GM18868 (cell line): Measurements from ENCODE around the gene HSPA12A.

ENCODE experiments used
- ATAC-seq: cut with Tn5 transposase; IDR thresholded peaks from one replicate; pipeline ENCODE4 v1.9.1; 2021; ENCODE audit warnings: mild to moderate bottlenecking, moderate library complexity; ENCODE audit not compliant: unreplicated experiment

The HSPA12A gene

DNA sequence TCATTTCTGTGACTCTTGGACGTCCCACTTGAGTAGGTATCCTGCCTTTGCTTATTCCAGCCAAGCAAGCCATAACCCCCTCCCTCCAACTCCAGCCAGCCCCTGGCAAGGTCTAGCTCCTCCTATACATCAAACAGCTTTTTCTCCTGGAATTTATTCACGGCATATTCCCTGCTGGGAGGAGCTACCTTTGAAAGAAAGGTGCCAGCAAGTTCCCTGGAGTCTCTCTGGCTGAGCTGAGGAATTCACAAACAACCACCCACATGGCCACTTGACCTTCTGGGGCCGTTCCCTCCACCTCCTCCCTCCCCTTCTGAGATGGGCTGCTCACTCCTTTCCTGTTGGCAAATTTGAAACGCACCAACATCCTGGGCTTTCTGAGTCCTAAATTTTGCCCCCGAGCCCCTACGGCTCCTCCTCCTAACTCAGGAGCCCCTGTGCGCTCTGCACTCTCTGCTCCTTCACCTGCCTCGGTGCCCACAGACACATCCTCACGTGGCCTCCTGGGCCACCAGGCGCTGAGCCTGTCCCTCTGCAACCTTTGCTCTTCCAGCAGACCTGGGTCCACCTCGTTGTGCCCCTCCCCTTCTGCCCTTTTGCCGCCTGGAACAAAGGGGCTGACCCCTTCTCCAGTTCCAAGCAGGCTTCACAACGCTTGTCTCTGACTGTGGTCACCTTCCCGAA lies 48.0 kb downstream of the HSPA12A start:
- no peak for ATAC-seq

DNA sequence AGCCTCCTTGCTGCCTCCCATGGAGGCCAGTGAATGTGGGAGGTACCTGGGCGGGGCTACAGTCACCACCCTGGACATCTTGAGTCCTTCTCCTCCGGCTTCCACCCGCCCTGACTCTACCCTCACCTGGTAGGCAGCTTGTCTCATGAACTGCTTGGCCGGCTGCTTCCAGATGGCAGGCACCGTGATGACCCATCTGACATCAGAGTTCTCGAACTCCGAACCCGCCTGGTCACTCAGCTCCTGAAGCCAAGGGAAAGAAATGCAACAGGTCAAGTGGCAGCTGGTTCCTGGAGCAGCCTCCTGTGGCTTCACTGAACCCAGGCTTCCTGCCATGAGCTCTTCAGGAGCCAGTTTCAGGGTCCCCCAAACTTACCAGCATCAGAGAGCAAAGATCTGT lies 50.1 kb downstream of the HSPA12A start:
- ATAC-seq = no peak

DNA sequence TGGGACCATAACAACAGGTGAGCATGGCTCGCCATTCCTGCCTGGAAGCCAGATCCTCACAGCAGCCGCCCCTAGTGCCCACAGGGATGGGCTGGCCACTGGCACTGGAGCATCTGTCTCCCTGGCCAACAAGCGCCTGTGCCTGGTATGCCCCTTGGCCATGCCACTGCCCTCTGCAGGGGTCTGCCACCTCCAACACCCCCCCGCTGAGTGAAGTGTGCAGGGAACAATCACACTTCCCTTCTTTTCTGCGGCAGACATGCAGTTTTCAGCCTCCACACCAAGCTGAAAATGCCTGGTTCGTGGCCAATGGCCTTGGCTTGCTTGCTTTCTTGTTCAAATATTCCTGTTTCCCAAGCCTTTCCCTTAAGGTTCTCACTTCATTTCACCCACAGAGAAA lies 50.7 kb downstream of the HSPA12A start:
- ATAC-seq = no peak

DNA sequence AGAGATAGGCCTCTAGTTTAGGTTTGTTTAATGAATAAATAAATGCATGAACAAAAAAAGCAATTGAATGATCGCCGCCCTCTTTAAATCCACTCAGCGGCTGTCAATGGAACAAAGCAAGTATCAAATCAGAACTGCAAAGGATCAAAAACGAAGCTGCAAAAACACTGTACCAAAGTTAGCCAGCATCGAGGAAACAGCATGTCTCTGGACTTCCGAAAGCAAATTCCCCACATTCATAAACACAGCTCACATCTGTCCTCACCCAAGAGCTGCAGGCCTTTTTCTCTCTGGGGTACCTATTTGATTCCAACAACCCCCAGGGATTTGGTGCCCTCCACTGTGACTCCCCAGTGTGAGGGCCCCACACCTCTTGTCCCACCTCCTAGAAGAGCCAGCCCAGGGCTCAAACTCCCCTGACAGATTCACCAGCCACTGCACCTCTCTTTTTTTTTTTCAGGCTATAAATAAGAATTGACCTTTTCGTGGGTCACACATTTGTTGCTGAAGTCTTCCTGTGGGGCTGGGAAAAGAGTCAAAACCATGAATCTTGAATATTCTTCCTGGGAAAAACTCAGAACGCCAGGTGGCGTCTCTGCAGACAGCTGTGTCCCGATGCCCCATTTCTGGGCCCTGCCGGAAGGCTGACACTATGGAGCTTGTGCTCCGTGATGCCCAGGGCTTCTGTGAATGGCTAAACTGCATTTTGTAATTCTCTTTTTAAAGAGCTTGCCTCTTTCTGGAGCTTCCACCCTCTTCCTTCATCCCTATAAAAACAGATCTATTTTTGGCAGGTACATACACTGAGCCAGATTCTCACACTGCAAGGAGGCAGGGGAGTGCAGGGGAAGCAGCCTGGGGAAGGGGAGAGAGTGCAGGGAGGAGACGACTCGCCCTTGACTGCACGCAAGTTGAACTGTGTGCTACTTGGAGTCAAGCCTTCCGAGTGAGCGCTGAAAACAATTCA lies 51.7 kb downstream of the HSPA12A start:
- no peak for ATAC-seq

DNA sequence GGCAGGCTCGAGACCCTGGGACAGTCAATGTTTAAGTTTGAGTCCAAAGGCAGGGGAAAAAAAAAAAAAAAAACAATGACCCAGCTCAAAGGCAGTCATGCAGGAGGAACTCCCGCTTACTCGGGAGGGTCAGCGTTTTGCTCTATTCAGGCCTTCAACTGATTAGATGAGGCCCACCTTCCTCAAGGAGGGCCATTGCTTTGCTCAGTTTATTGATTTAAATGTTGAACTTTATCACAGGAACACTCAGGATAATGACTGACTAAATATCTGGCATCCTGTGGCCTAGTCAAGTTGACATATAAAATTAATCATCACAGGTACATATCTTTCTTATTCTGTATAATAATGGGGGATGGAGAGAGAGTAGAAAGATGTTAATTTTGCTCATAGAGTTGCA lies 52.6 kb downstream of the HSPA12A start:
- no peak for ATAC-seq

DNA sequence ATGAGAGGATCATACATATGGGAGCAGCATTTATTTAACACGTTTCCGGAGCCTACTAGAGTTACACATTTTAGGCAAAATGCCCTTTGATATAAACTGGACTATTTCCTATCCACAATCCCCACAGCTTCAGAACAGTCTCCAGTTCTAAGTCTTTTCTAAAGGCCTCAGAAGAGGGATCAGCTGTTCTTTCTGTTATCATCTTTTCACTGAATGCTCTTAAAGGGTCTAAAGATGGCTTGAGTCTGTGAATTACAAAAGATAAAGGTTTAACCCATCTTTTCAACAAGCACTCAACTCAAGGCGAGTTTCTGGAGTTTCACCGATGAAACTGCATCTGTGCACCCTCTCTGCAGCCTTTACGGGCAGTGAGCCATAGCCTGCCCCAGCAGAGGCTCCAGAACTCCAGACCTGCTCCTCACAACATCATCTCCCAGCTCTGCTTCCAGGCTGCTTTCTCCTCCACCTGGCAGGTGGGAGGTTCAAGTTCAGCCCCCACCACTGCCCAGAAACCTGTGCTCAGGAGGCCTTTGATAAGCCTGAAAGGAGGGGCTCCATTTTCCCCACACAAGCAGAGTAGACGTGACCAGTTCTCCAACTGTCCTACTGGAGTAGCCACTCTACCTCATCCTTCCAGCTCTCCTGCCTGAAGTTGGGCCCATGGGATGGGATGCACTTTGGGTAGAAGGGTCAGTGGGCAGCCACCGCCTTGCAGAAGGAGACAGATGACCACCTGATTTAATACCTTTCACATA lies 53.4 kb downstream of the HSPA12A start:
- no peak for ATAC-seq

DNA sequence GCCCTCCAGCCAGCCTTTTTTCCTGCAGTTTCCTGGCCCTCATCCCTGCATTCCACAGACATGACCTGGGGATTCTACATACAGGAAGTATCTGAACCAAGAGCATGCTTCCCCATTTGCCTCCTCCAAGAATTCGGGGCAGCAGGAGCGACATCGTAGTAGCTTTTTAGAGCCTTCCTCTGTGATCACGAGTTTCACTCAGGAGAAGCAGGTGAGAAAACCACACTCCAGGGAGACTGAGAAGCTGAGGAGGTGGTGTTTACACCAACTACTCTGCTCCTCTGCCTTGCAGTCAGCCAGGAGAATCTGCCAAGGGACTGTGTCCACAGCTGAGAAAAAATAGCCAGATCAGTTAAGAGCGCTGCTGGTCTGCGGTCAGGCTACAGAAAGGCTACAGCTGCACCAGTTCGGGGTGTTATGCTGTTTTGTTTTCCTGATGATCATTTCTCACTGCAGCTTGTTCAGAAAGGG lies 54.1 kb downstream of the HSPA12A start:
- ATAC-seq = no peak

DNA sequence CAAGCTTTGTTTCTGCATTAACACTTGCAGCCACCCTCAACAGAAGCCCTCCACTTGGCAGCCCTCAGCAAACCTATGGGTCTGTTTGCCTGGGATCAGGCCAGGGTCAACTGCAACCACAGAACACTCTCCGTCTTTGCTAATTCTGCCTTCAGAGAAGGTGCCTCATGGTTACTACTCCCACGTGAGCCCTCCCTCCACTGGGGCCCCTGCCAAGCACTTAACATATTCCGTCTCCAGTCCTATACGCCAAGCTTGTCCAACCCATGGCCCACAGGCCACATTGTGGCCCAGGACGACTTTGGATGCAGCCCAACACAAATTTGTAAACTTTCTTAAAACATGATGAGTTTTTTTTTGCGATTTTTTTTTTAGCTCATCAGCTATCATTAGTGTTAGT lies 54.7 kb downstream of the HSPA12A start:
- no peak for ATAC-seq

DNA sequence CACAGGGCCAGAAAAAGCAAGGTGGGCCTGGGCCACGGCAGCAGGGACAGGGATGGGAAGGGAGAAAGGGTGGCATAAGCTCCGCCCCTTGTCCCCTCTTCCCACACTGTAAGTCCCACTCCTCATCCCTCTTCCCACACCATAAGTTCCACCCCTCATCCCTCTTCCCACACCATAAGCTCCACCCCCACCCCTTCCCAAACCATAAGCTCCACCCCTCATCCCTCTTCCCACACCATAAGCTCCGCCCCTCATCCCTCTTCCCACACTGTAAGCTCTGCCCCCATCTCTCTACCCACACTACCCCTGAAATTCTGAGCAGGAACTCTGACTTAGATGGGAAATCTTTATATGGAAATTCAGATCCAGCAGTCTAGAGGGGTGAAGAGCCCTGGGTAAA lies 55.7 kb downstream of the HSPA12A start:
- ATAC-seq = no peak

DNA sequence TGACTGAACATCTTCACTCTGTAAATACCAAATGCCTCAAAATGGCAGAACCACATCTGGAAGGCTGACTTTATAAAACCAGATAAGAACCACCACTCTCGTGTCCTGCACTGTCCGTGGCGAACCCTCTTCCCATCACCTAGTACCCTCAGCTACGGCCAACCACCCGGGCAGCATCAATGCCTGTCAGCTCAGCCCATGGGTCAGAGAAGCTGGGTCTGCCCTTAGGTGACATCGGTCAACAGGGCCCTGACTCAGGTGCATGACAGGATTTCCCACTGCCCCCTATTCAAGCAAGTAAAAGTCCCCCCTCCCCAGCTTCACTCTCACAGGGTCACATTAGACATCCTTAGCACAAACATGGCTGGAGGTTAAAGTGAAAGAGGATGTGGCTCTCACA lies 56.6 kb downstream of the HSPA12A start:
- no peak for ATAC-seq

DNA sequence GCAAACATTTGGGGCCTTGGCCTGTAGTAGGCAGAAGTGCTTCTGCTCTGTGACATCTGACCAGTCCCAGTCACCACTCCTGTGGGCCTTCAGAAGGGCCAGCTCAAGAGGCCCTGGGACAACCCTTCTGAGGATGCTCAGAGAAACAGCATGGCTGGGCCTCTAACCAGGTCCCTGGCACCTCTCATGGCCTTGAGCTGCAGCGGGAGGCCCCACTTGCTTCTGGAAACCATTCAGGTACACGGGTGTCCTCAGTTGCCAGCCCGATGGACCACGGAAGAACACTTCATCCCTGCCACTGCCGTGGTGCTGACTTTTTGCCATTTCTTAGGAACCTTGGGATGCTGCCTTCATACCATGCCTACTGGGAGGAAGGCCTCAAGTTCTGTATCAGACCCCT lies 57.6 kb downstream of the HSPA12A start:
- no peak for ATAC-seq

DNA sequence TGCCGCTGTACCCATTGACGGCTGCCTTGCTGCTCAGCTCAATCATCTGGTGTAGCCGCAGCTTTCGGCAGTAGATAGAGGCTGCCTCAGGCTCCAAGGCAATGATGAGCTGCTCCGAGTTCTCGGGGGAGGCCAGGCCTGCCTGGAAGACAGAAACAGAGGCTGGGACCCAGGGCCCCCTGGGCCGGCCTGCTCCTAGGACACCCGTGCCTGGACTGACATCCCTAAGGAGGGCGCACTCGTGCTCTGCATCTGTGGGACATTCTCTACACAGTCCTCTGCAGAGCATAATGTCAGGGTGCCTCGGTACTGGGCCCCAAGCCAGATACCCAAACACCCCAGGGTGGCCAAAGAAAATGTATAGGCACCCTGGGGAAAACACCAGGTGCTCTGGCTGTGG lies 58.5 kb downstream of the HSPA12A start:
- ATAC-seq = no peak

DNA sequence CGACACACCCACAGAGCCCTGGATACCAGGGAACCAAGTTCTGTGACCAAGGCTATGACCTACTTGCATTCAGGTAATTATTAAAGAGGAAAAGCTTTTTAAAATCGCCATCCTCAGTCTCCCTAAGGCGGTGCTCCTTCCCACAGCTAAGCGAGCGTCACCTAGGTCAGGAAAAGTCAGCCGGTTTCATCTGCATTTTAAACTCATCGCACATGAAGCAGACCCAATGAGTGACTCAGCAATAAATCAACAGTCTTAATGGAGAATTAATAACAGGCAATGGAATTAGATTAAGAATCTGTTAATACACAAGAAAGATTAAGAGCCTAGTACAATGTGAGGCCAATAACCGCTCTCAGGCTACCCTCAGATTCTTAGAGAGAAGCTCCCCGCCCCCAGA lies 59.2 kb downstream of the HSPA12A start:
- no peak for ATAC-seq

DNA sequence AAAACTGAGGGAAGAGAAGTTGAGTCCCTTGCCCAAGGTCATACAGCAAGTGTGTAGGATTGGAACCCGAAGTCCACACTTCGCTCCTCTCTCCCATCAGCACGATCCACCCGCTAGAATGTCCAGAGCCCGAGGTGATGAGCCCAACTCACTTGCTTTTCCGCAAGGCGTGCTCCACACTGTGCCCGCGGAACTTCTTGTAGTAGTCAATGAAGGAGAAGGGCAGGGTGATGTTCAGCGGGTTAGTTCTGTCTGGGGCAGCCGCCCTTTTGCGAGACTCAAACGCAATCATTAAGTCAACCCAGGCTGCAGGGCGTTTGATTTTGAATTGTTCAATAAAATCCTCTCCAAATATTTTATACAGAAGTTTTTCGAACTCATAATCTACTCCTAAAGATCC lies 63.0 kb downstream of the HSPA12A start:
- no peak for ATAC-seq

DNA sequence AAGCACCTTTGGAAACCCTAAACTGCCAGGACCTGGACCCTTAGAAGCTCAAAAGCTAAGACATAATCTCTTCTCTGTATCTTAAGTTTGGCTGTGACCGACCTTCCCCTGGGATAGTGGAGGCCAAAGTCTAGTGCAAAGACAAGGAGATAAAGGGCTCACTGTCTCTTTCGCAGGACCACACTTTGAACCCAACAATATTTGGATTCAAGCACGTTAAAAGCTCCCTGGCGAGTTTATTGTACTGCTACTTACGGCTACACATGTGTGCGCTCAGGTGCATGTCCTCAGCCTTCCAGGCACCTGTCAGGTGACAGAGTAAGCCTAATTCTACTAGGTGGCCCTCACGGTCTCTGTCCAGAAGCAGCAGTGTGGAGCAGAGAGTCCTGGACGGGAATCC lies 65.7 kb downstream of the HSPA12A start:
- no peak for ATAC-seq

DNA sequence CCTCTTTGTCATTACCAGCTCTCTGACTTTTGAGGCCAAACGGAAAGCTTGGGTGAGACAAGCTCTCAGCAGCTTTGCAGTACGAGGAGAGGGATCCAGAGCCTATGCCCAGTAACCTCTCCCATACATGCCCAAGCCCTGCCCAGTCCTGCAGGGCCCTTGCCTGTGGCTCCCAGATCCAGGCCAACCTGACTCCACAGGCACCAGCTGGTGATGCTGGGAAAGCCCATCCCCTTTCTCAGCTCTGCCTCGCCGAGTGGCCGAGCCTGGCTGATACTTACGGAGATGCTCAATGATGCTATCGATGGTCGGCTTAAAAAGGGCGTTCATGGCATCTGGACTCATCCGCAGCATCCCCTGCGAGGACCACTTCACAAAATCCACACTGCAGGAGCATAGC lies 66.2 kb downstream of the HSPA12A start:
- ATAC-seq = no peak

DNA sequence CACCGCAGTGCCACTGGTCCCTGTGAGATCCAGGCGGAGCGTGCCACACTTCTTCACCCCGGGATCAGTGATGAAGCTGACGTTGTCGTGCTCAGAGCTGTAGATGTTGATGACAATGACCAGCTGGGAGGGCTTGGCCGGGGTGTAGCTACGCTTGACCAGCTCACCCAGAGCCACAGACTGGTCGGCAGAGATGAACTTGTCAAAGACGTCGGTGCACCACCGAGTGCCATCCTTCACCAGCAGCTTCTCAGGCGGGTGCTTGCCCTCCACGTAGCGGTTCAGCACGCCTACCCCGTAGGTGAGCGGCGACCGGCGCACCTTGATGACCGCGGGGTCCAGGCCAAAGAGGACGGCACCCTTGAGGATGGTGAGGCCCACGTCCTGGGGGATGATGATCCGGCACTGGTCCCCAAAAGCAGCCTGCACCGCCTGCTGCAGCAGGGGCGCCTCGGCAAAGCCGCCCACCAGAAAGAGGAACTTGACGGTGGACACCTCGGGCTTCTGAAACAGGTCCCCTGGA lies 67.4 kb downstream of the HSPA12A start:
- ATAC-seq = no peak

DNA sequence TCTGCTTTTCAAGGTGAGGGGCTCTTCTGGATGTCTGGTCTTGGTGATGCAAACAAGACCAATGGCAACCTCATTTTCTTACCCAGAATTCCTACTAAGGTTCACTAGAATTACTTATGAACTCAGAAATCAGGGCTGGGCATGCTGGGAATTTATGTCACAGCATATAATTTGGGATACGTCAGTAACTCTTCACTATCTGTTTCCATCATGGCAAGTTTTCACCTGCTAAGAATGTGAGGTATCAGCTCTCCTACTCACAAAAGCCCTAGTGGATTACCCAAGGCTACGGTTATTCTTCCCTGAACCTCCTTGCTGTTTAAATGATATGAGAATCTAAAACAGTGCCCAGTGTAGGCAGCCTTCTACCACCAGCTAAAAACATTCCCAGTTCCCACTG lies 68.5 kb downstream of the HSPA12A start:
- ATAC-seq = no peak

DNA sequence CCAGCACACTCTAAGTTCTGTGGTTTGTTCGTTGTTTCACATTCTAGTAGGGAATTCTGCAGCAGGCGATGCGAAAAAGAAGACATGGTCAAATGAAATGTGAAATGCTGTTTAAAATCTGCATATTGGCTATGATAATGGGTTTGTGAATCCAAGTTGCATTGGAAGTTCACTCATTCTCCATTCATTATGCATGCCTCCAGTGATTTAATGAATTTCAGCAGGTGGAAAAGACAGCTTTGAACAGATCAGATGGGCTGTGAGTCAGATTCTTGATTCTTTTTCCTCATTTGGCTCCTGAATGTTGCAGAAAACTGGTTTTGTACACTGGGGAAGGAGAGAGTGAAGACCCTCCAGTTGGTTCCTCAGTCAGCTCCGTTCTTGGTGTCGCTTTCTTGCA lies 69.5 kb downstream of the HSPA12A start:
- no peak for ATAC-seq

DNA sequence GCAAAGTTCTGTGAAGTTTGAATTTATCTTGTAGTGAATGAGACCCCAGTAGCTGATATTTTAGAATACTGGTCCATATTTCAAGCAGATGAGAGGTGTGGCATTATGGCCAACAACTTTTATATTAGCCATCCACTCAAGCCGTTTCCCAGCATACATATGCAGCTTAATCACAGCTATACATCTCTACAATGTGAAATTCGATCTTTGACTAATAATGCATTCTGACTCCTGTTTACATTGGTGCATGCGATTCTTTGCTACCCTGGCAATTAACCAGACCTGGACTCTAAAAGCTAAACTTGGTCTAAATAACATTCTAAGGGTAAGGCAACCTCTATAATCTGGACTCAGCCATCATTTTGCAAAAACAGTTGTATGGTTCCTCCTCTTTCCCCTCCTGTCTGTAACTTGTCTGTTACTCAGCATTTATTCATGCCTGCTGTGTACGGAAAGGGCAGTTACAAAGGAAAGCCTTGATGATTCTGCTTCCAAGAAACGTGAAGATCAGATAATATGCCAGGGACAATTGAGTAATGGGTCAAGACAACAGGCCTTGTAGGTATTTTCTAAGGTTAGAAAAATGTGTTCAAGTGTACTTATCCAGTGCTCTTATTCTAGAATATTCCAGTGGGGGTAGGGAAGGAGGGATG lies 71.0 kb downstream of the HSPA12A start:
- no peak for ATAC-seq

DNA sequence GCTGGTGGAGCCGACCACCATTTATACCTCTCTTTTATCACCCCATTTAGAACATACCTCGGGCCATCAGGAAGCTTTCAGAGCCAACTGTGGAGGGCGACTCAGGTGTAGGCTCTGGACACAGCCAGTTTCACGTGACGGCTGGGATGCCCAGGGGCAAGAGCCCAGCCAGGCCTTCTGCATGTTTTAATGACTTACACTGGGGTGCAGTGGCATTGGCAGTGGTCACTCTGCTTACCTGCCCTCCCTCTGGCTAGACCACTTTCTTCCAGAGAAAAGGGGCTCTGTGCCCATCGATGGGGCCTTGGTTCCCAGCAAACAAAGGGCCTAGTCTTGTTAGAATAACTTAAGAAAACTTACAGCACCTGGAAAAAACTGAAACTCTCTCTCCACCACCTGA lies 71.7 kb downstream of the HSPA12A start:
- ATAC-seq = no peak
